CD14-positive monocyte (primary cell): ENCODE data around the gene SCARB1. TPM values are rescaled to one million over a fixed set of nuclear protein-coding genes. Genes with fewer than 3 reads are reported as not detected.

ENCODE experiments used
- DNase-seq, 3 donors: peaks; one replicate each; pipeline ENCODE4 v3.0.0-alpha.2; 2011 to 2022
- H2AFZ ChIP-seq: 2 replicates; pipeline ENCODE4 v1.6.0; 2012; ENCODE audit warnings: mild to moderate bottlenecking, low read depth, low read length, inconsistent platforms; ENCODE audit not compliant: insufficient read depth, poor library complexity, severe bottlenecking
- H3K27ac ChIP-seq, 2 donors: 1 replicate in 1 of 2; 2 replicates in 1 of 2; pipeline ENCODE4 v1.5.1; 2012 to 2013; ENCODE audit warnings: low read length in 2 of 2, control low read depth in 1 of 2, inconsistent platforms in 1 of 2, low read depth in 1 of 2, mild to moderate bottlenecking in 1 of 2
- H3K27me3 ChIP-seq, 2 donors: one replicate each; pipeline versions ENCODE4 v1.6.0 to v1.6.1; 2011 to 2013; ENCODE audit warnings: low read length in 2 of 2; ENCODE audit not compliant: control insufficient read depth in 2 of 2, insufficient read depth in 2 of 2
- H3K36me3 ChIP-seq, 2 donors: replicated peaks in 1 of 2; 1 replicate in 1 of 2; 2 replicates in 1 of 2; pipeline versions ENCODE4 v1.5.1 to v1.6.1; 2012 to 2013; ENCODE audit warnings: low read length in 2 of 2, control low read depth in 1 of 2, inconsistent platforms in 1 of 2, mild to moderate bottlenecking in 1 of 2; ENCODE audit not compliant: insufficient read depth in 2 of 2, control insufficient read depth in 1 of 2
- H3K4me1 ChIP-seq, 2 donors: 1 replicate in 1 of 2; 2 replicates in 1 of 2; pipeline versions ENCODE4 v1.5.1 to v1.6.1; 2012 to 2013; ENCODE audit warnings: low read length in 2 of 2, control low read depth in 1 of 2, inconsistent platforms in 1 of 2, mild to moderate bottlenecking in 1 of 2, moderate library complexity in 1 of 2; ENCODE audit not compliant: insufficient read depth in 2 of 2, control insufficient read depth in 1 of 2
- H3K4me2 ChIP-seq: replicated peaks from 2 replicates; pipeline ENCODE3; 2012; ENCODE audit warnings: low read length, moderate library complexity, mild to moderate bottlenecking; ENCODE audit not compliant: poor library complexity, severe bottlenecking; ENCODE audit errors: extremely low read depth
- H3K4me3 ChIP-seq, 3 experiments: fragments of 200-600 bp in 1 of 3; sonication (generic) in 1 of 3; replicated peaks in 1 of 3; 1 replicate in 2 of 3; 2 replicates in 1 of 3; pipeline ENCODE4 v1.5.1; 2011 to 2013; ENCODE audit warnings: low read length in 3 of 3, mild to moderate bottlenecking in 3 of 3, control low read depth in 2 of 3, low read depth in 2 of 3, inconsistent platforms in 1 of 3, moderate library complexity in 1 of 3
- H3K79me2 ChIP-seq: 2 replicates; pipeline ENCODE4 v1.6.0; 2012; ENCODE audit warnings: mild to moderate bottlenecking, control low read depth, inconsistent platforms, low read length, moderate library complexity; ENCODE audit not compliant: insufficient read depth
- H3K9ac ChIP-seq: 2 replicates; pipeline ENCODE4 v1.6.0; 2017; ENCODE audit warnings: low read length, mild to moderate bottlenecking; ENCODE audit not compliant: insufficient read depth, poor library complexity, severe bottlenecking
- H3K9me3 ChIP-seq, 2 donors: replicated peaks in 1 of 2; 1 replicate in 1 of 2; 2 replicates in 1 of 2; pipeline versions ENCODE4 v1.5.1 to v1.6.1; 2012 to 2013; ENCODE audit warnings: low read length in 2 of 2, control low read depth in 1 of 2; ENCODE audit not compliant: control insufficient read depth in 1 of 2, insufficient read depth in 1 of 2
- H4K20me1 ChIP-seq: 2 replicates; pipeline ENCODE4 v1.6.0; 2012; ENCODE audit warnings: mild to moderate bottlenecking, low read length, control low read depth, moderate library complexity; ENCODE audit not compliant: insufficient read depth
- H3K27ac Mint-ChIP-seq, 7 donors: one replicate each; pipeline ENCODE4 v1.8.0; 2020; ENCODE audit warnings: mild to moderate bottlenecking in 7 of 7, mixed read lengths in 7 of 7, moderate library complexity in 6 of 7, inconsistent platforms in 2 of 7
- H3K27me3 Mint-ChIP-seq, 3 donors: one replicate each; pipeline ENCODE4 v1.8.0; 2021 to 2022; ENCODE audit warnings: low read depth in 3 of 3, mild to moderate bottlenecking in 3 of 3, mixed read lengths in 3 of 3, moderate library complexity in 3 of 3, inconsistent platforms in 1 of 3
- H3K36me3 Mint-ChIP-seq, 2 donors: one replicate each; pipeline ENCODE4 v1.8.0; 2020; ENCODE audit warnings: mixed read lengths in 2 of 2, inconsistent platforms in 1 of 2, mild to moderate bottlenecking in 1 of 2
- H3K4me1 Mint-ChIP-seq: one replicate; pipeline ENCODE4 v1.8.0; 2020; ENCODE audit warnings: mild to moderate bottlenecking, mixed read lengths
- H3K4me3 Mint-ChIP-seq, 2 donors: one replicate each; pipeline ENCODE4 v1.8.0; 2020; ENCODE audit warnings: mild to moderate bottlenecking in 2 of 2, mixed read lengths in 2 of 2, moderate library complexity in 1 of 2
- H3K9me3 Mint-ChIP-seq, 7 donors: one replicate each; pipeline ENCODE4 v1.8.0; 2020 to 2022; ENCODE audit warnings: mixed read lengths in 7 of 7, mild to moderate bottlenecking in 6 of 7, moderate library complexity in 6 of 7, inconsistent platforms in 2 of 7
- WGBS: methylation state at CpG from one replicate; pipeline ENCODE4 v1.1.5; 2013; ENCODE audit warnings: missing lambda C conversion rate; ENCODE audit not compliant: insufficient coverage; 5-methylcytosine and 5-hydroxymethylcytosine counted together
- intact Hi-C, 2 donors: fragments of 100-400 bp; cut with micrococcal nuclease; formaldehyde crosslinking; loops; one replicate each; pipeline versions ENCODE4 v1.15.0 to v1.15.1; 2023
- polyA plus RNA-seq, 3 donors: library from polyadenylated mRNA; depleted of rRNA in 1 of 3; unstranded in 2 of 3; stranded (reverse) in 1 of 3; fragments of 300-500 nt in 2 of 3; fragments of >200 nt in 1 of 3; fragmentation: Illumina TruSeq in 2 of 3; gene quantifications; 1 replicate in 2 of 3; 2 replicates in 1 of 3; pipeline ENCODE4 v1.2.3, GENCODE V29; 2012 to 2021
- TF ChIP-seq, protein P1 (sequence below): fragments of 200-600 bp; IDR thresholded peaks from one replicate; pipeline ENCODE4 v1.8.0; 2022; ENCODE audit warnings: antibody characterized with exemption, mild to moderate bottlenecking

Gene SCARB1
- polyA plus RNA-seq, 3 donors: 13.1 to 34.3 (median 15.2) TPM

DNA sequence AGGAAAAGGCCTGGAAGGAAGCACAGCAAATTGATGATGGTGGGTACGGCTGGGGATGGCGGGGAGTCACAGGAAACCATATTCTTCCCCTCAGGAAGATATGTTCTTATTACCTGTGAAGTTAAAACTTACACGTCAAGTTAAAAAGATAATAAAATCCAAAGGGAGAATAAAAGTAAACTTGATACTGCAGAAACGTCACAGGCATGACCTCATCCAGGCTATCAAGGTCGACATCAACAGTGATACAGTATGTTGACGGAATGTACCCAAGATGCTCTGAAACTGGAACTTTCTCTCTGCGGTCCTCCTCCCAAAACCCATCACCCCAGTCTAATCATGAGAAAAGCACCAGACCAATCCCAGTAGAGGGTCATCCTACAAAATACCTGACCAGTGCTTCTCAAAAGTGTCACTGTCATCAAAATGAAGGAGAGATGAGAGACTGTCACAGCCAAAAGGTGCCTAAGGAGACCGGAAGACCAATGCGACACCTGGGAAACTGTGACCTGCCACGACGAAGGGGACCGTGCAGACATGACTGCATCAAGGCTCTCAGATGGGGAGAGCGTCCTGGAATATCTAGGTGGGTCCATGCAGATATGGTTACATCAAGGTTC, 74.6 kb downstream of the SCARB1 start:
- H3K9me3 Mint-ChIP-seq: peaks cover 0 to 2% (median 0%) of the 10 kb centered on the region in 7 donors
- TF ChIP-seq, protein P1, sequence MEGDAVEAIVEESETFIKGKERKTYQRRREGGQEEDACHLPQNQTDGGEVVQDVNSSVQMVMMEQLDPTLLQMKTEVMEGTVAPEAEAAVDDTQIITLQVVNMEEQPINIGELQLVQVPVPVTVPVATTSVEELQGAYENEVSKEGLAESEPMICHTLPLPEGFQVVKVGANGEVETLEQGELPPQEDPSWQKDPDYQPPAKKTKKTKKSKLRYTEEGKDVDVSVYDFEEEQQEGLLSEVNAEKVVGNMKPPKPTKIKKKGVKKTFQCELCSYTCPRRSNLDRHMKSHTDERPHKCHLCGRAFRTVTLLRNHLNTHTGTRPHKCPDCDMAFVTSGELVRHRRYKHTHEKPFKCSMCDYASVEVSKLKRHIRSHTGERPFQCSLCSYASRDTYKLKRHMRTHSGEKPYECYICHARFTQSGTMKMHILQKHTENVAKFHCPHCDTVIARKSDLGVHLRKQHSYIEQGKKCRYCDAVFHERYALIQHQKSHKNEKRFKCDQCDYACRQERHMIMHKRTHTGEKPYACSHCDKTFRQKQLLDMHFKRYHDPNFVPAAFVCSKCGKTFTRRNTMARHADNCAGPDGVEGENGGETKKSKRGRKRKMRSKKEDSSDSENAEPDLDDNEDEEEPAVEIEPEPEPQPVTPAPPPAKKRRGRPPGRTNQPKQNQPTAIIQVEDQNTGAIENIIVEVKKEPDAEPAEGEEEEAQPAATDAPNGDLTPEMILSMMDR: no peak
- Histone ChIP-seq H3K4me3 (no peak overlapping the region), H3K27me3 (no peaks in the 10 kb centered on the region), H3K79me2 (no peaks in the 10 kb centered on the region), H3K4me1 (no peaks in the 10 kb centered on the region), H2AFZ (no peak overlapping the region), H3K27ac (no peak overlapping the region), H3K9ac (no peak overlapping the region), H3K36me3 (peaks cover 50 to 71% of the 10 kb centered on the region in 2 donors), H4K20me1 (no peaks in the 10 kb centered on the region), H3K9me3 (no peaks in the 10 kb centered on the region), H3K4me2 (no peak overlapping the region)
- no peak overlapping the region for H3K4me3 Mint-ChIP-seq
- WGBS: 97% methylated on average over 9 of the region's 13 CpGs
- DNase-seq: no peak
- no peak overlapping the region for H3K27ac Mint-ChIP-seq
- H3K27me3 Mint-ChIP-seq: no peaks in the 10 kb centered on the region
- peaks cover 63 to 70% of the 10 kb centered on the region in 2 donors for H3K36me3 Mint-ChIP-seq
- intact Hi-C loops: loop anchor here in 1 of 2 donors (10.0 kb wide), 1 partner anchor 744 kb away; no protein-coding TSS in a partner anchor
- peaks cover 5% of the 10 kb centered on the region for H3K4me1 Mint-ChIP-seq

DNA sequence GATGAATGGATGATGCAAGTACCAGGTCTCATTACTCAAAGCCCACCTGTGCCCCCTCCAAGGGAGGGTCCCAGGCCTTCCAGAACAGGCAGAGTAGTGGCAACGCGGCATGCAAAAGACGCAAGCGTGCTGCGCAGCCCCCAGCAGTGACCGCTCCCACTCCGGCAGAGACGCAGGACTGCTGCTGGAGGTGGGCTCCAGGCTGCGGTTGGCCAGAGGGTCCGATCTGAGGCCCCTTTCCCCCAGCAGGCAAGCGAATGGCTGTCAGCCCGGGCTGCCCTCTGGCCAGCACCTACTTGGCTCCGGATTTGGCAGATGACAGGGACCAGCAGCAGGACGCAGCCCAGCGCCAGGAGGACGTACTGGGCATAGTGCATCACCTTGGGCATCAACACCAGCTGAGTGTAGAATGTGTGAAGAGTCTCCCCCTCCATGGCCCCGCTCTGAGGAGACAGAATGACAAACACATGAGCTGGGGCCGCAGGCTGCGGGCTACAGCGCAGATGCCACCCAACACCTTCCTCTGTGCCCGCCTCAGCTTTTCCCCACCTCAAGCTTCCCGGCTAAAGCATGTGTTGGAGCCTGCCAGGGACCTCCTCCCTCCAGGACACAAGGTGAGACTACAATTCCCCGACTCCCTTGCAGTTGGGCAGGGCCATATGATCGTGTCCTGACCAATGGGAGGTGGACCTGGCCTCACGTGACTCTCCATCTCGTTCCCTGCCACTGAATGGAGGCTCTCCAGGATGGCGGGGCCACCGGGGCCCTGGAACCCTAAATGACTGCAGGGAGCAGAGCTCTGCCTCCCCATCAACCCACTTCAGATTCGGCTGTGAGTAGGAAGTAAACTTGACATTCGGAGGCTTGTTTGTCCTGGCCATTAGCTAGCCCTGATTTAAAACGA, 77.4 kb downstream of the SCARB1 start:
- Histone ChIP-seq H4K20me1 (no peaks in the 10 kb centered on the region), H3K9me3 (no peaks in the 10 kb centered on the region), H3K79me2 (no peaks in the 10 kb centered on the region), H3K27ac (no peak overlapping the region), H3K9ac (no peak overlapping the region), H2AFZ (no peak overlapping the region), H3K27me3 (no peaks in the 10 kb centered on the region), H3K36me3 (peaks cover 50 to 71% of the 10 kb centered on the region in 2 donors), H3K4me2 (no peak overlapping the region), H3K4me1 (no peaks in the 10 kb centered on the region), H3K4me3 (no peak overlapping the region)
- no peak for DNase-seq
- peaks cover 0 to 1% (median 0%) of the 10 kb centered on the region in 3 donors for H3K27me3 Mint-ChIP-seq
- no peak overlapping the region for H3K4me3 Mint-ChIP-seq
- peak overlapping the region in 1 of 7 donors; percentile 50 for H3K27ac Mint-ChIP-seq
- peaks cover 3% of the 10 kb centered on the region for H3K4me1 Mint-ChIP-seq
- 96% methylated on average over 27 of the region's 31 CpGs for WGBS
- no peaks in the 10 kb centered on the region for H3K9me3 Mint-ChIP-seq
- peaks cover 58 to 63% of the 10 kb centered on the region in 2 donors for H3K36me3 Mint-ChIP-seq
- intact Hi-C loops: loop anchor here in 1 of 2 donors (10.0 kb wide), 1 partner anchor 742 kb away; no protein-coding TSS in a partner anchor
- TF ChIP-seq, protein P1: no peak
